Stimulated activated CD4-positive, alpha-beta T cell treated with anti-CD3 and anti-CD28 coated beads, TNF-alpha, amount 100 ng/mL, for 4 hours (primary cell): ENCODE data around the gene CYP2B6.
"Not testable (repeated sequence)": the region's sequence is repeated elsewhere in the genome, so short reads cannot be mapped to it uniquely, and the experiment has no call there.

Source experiments
- DNase-seq, 3 experiments: peaks; one replicate each; pipeline ENCODE4 v3.0.0-alpha.2; 2020; ENCODE audit warnings: low read depth in 3 of 3

Gene CYP2B6

DNA sequence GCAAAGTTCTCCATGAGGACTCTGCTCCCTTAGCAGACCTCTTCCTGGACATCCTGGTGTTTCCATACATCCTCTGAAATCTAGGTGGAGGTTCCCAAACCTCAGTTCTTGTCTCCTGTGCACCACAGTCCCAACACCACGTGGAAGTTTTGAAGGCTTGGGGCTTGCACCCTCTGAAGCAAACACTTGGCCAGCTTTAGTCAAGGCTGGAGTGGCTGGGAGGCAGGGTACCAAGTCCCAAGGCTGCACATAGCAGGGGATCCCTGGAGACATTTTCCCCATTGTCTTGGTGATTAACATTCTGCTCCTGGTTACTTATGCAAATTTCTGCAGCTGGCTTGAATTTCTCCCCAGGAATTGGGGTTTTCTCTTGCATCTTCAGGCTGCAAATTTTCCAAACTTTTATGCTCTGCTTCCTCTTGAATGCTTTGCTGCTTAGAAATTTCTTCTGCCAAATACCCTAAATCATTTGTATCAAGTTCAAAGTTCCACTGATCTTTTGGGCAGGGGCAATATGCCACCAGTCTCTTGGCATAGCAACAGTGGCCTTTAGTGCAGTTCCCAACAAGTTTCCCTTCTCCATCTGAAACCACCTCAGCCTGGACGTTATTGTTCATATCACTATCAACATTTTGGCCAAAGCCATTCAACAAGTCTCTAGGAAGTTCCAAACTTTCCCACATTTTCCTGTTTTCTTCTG is 10.2 kb upstream of the CYP2B6 start:
- DNase-seq = not testable (repeated sequence)

DNA sequence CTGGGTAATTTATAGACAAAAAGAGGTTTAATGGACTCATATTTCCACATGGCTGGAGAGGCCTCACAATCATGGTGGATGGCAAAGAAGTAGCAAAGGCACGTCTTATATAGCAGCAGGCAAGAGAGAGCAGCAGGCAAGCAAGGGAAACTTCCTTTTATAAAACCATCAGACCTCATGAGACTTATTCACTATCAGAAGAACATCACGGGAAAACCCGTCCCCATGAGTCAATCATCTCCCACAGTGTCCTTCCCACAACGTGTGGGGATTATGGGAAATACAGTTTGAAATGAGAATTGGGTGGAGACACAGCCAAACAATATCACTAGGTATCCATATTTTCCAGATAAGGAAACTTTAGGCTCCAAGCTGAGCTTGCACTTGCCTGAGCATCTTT is 9.5 kb upstream of the CYP2B6 start:
- DNase-seq = no peak

DNA sequence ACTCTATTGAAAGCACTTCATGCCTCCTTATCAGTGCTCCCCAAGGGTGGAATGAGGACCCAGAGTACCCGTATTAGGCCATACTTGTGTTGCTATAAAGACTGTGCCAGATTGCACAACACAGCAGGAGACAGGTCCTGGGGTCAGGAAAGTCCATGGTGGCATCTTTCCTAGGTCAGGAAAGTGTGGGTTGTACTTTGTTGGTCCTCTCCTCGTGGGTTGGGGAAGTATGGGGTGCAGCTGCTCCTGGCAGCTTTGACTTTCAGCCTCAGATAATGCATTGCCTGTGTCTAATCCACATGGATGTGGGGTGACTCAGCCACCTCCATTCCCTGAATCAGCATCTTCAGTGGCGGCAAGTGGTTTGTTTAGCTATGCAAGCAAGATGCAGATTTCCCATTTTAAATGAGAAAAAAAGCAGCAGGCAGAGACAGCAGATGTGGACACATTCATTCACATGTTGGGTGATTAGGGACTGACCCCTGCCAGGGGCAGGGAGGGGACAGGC is 8.4 kb upstream of the CYP2B6 start:
- no peak for DNase-seq

DNA sequence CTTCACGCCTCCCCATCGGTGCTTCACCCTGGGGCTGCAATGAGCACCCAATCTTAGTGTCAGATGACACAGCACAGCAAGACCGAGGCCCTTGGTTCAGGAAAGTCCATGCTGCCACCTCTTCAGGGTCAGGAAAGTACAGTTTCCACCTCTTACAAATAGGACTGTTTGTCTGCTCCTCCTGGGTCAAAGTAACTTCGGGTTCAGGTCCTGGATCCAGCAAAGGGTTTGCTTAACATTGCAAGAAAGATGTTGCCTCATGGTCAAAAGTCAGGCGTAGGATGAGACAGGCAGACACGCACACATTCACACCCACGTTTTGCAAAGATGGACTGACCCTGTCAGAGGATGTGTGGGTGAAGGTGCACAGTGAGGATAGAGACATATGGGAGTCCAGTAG is 1.6 kb upstream of the CYP2B6 start:
- no peak for DNase-seq

DNA sequence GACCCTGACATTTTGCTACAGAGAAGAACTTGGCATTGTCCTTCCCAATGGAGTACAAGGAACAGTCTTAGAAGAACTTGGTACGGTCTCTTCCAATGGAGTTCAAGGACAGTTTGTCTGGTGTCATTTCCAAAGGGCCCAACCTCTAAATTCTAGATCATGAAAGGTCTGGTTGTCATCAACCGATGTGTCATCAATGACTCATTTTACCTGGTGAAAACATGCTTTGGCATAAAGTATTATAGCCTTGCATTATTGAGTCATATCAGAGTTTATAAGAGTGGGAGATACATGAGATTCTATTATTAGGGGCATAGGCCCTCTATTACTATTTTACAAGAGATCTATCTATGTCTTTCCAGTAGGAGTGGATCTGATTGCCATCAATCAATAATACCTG is 4.3 kb downstream of the CYP2B6 start:
- no peak for DNase-seq

DNA sequence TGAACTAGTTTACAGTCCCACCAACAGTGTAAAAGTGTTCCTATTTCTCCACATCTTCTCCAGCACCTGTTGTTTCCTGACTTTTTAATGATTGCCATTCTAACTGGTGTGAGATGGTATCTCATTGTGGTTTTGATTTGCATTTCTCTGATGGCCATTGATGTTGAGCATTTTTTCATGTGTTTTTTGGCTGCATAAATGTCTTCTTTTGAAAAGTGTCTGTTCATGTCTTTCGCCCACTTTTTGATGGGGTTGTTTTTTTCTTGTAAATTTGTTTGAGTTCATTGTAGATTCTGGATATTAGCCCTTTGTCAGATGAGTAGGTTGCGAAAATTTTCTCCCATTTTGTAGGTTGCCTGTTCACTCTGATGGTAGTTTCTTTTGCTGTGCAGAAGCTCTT is 7.9 kb downstream of the CYP2B6 start:
- DNase-seq = not testable (repeated sequence)

DNA sequence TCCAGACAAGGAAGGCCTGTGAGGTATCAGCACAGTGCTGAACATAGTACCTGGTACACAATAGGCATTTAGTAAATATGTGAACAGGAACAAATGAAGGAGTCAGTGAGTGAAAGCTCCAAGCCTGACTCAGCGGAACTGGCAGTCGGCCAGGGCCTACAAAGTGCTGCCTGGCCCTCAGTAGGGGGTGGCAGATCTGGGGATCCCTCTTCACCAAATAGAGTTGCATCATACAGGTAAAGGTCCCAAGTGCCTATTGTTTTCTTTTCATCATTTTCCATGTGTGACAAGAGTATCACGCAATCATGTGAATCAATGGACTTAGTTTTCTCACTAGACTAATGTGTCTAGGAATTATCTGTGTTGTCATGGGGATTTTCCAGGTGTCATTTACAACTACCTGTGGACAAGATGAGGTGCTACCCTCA is 9.2 kb downstream of the CYP2B6 start:
- no peak for DNase-seq

DNA sequence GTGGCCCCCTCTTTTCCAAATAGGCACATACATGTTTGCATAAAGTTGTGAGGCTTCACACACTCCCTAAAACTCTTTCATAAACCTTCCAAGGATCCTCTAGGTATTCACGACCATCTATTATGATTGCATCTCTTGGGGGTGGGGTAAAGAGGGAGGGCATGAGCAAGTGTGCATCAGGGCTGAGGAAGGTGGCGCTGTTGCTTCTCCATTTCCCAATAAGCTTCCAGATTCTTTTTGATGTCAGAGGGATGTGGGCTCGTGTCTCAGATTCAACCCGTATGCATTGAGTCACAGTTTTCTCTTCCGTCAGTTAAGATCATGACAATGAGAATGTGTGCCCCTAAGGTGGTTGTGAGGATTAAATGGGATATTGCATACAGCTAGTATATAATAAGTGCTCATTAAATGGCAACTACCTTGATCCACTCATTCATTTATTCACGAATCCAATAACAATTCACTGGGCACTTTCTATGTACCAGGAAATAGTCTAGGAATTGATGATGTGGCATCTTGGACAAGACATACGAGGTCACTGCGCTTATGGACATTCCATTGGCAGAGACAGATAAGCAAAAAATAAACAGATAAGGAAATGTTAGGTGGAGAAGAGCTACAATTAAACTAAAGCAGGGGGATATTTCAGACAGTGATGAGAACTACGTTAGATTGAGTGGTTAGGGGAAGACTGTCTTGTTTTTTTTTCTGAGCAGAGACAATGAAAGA is 10.3 kb downstream of the CYP2B6 start:
- DNase-seq = no peak

DNA sequence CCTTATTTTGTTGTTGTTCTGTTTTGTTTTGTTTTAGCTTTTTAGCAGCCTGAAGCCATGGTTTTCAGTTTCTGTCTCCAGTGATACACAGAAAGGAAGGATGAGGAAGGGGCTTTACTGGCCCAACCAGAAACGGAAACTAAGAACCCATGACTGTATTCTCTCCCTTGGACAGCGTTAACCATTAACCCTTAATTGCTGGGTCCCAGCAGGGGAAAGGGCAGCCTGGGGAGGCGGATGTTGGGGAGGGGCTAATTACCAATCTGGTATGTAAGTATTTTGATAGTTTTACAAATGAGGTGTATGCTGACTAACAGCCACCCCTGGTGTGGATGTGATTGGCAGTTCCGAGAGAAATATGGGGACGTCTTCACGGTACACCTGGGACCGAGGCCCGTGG is 12.6 kb downstream of the CYP2B6 start:
- not testable (repeated sequence) for DNase-seq

DNA sequence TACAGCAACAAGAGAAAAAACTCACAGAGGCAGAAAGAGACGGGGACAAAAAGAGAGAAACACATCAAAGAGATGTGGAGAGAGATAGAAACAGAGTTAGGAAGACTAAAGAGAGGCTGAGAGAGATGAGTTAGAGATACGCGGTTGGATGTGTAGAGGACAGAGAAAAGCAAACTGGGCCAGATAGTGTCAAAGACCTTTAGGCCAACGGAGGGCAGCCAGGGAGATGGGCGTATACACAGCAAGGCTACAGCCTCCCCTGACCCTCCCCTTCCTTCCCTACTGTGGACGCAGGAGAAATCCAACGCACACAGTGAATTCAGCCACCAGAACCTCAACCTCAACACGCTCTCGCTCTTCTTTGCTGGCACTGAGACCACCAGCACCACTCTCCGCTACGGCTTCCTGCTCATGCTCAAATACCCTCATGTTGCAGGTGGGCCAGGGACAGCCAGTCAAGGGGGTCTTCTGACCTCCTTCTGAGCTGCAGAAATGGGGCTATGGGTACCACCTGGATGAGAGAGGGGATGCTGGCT is 18.7 kb downstream of the CYP2B6 start:
- no peak for DNase-seq

DNA sequence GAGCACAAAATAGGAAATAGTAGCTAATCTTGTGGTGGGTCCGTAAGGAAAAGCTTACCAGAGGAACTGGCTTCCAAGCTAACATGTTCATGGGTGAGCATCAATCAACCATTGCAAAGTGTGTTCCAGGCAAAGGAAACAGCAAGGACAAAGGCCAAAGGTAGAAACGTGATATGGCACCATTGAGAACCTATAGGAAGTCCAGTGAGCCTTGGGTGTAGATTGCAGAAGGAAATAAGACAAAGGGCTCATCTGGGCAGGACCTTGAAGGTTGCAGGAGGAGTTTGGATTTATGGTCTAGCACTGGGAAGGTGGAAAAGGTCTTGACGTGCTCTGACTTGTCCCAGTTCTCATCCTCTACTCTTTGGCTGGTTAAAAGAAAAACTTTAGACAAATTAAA is 22.3 kb downstream of the CYP2B6 start:
- no peak for DNase-seq

DNA sequence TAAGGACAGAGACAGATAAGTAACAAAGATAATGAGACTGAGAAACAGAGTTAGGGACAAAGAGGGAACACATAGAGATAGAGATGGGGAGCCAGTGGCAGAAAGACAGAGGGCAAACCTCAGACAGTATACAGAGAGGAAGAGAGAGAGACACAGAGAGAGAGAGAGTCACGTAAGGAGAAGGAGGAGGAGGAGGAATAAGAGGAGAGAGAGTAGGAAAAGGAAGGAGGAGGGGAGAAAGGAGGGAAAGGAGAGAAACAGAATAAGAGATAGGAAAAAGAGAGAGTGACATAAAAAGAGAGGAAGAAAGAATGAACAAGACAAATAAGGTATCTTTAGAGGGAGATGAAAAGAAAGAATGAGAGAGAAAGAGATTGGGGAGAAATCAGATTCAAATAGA is 23.6 kb downstream of the CYP2B6 start:
- no peak for DNase-seq

DNA sequence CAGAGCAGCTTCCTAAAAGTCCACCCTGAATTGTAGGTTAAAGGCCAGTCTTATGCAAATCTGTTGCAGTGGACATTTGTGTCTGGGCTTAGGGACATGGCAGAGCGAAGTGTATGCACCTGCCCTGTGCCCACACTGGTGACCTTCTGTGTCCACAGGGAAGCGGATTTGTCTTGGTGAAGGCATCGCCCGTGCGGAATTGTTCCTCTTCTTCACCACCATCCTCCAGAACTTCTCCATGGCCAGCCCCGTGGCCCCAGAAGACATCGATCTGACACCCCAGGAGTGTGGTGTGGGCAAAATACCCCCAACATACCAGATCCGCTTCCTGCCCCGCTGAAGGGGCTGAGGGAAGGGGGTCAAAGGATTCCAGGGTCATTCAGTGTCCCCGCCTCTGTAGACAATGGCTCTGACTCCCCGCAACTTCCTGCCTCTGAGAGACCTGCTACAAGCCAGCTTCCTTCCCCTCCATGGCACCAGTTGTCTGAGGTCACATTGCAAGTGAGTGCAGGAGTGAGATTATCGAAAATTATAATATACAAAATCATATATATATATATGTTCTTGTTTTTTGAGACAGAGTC is 25.5 kb downstream of the CYP2B6 start:
- DNase-seq = no peak

DNA sequence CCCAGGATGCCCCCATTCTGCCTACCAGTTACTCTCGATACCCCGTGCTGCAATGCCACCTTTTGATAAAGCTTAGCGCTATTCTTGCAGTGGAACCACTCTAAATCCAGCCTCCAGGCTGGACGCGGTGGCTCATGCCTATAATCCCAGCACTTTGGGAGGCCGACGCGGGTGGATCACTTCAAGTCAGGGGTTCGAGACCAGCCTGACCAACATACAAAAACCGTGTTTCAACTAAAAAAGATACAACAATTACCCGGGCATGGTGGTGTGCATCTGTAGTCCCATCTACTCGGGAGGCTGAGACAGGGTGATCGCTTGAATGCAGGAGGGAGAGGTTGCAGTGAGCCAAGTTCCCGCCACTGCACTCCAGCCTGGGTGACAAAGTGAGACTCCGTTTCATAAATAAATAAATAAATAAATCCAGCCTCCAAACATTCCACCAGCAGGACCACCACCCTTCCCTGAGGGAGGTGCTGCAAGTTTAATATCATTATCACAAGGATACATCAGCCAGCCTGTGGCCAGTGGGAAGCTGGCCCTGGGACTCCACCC is 27.7 kb downstream of the CYP2B6 start:
- DNase-seq = no peak

DNA sequence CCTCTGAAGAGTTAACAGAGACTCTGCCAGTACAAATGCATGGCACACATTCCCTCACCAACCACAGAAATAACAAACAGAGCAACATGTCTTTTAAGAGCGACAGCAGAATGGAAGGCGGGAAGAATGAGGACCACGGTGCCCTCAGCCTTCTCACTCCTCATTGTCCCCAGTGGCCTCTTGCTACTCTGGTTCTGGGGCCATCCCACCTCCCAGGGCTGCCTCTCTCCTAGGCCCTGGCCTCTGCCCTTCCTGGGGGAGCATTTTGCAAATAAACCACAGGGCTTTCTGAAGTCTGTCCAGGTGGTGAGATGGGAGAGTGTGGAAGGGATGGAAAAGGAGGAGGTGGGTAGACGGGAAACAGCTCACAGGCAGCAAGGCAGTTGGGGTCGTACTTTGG is 28.3 kb downstream of the CYP2B6 start:
- no peak for DNase-seq

DNA sequence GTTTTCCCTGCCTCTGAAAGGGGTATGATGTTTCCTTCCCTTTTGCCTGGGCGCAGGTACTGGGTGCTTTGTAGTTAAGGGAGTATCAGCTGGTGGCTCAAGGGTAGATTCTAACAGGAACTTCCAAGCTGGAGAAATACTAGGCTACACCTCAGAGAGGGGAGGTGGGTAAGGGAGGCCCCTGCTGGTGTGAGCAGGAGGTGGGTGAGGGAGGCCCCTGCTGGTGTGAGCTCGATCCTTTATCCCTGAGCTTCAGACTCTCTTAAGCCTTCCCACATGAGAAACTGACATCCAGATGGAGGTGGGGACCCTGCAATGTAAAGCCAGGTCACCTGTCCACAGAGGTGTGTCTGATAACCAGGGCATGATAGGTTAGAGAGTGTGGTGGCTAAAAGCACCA is 32.1 kb downstream of the CYP2B6 start:
- no peak for DNase-seq

DNA sequence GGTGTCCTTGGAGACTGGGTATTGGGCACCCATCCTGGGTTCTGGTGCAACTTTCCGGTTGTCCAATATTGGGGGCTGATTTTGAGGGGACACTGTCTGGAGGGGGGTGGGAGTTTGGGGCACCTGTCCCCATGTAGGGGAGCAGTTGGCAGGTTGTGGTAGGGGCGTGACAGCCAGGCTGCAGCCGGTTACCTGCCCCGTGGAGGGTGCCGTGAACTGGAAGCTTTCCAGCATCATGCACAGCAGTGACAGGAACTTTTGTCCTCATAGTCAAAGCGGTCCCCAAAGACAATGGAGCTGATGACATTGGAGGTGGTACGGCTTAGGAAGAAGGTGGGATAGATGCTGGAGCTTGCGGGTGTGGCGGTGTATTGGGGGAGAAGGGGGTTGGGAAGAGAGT is 34.3 kb downstream of the CYP2B6 start:
- DNase-seq = no peak

DNA sequence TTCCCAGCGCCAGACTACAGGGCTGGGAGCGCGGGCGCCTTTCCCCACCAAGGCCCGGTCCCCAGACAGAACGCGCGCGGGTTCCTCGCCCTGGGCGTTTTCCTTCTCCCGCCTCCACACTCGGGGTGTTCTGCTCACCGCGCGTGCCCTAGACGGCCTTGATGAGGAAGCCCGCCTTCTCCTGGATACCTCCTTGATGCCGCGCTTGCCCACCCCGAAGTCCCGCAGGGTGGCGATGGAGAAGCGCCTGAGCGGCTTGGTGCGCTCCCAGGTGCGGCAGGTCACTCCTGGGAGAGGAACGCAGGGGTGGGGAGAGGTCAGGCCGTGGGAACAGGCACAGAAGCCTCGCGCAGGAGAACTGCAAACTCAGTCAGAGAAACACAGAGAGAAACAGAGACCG is 34.8 kb downstream of the CYP2B6 start:
- DNase-seq = no peak

DNA sequence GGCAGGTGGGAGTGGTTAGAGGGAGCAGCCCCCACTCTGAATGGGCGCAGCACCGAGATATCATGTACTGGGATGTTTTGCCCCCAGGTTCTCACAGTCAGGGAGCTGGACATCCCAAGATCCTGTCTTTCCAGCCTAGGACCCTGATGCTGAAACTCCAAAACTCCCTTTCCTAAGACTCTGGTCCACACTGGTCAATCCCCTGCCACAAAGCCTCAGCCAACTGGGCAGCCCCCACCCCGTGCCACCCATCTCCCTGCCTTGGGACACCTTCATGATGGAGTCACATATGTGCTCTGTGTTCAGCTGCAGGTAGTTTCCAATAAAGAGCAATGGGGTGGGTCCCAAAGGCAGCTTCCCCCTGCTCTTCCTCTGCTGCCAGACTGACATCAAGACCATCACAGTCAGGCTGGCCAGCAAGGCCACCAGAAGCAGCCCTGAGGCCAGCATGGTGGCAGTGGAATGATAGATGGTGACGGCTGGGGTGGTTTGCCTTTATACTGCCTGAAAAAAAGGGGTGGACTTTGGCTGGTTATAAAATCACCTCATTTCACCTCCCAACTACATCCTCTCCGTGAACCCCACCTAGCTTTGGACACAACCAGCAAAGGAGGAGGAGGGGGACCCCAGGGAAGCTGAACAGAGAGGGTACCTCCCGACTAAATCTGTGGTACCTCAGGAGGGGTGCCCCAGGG is 36.3 kb downstream of the CYP2B6 start:
- DNase-seq = no peak

DNA sequence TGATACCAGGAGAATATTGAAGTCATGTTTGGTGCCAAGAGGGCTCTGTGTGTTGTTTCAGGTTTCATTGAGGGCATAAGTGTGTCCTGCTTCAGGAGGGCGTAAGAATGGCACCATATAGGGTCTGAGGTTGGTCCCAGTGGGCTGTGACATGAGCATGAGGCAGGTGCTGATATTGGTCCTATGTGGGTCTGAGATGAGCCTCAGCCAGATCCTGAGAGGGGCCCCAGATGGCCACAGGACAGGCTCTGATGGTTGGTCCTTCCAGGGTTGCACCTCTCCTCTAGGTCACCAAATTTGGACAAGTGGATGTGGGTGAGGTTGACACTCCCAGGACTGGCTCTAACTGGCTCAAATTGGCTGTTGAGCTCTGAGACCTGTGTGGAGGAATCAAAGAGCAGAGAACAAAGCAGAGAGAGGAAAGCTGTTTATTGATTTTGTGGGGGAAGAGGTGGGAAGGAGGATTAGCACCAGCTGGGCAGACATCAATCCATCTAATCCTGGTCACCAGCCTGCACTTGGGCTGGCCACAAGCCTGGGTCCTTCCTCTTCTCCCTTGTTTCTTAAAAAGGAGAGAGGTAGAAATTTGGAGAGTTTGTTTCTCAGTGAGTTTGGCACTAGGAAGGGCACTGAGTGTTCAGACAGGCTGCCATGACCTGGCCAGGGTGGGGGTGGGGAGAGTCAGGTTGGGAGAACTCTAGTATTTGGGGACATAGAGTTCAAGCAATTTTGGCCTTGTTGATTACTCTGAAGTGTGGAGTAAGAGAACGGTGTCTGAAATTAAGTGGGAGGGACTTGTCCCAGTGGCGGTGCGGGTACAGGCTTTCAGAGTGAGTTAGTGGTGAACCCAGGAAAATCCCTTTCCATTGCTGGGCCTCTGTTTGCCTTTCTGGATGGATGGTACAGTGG is 38.7 kb downstream of the CYP2B6 start:
- no peak for DNase-seq

DNA sequence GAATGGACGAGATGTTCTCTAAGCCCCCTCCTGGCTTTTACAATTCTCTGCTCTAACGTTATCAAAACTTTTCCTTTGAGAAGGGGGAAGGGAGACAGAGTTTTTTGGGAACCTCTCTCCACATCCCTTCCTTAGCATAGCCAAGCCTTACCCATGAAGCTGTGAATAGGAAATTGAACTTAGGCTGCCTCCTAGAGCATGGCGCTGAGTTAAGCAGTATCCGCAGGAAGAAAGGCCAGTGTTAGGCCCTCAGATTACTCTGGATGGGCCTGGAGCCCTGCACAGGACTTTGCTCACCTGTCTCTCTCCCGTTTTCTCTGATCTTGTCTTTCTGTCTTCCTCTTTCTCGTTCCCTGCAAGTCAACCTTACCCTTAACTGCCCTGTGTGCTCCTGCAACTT is 39.6 kb downstream of the CYP2B6 start:
- DNase-seq = no peak
